GM19025 (cell line): Measurements from ENCODE around the gene PNMA8B.

Source experiments
- ATAC-seq: cut with Tn5 transposase; IDR thresholded peaks from one replicate; pipeline ENCODE4 v1.9.1; 2021; ENCODE audit warnings: mild to moderate bottlenecking, low read depth, moderate library complexity; ENCODE audit not compliant: unreplicated experiment

Gene PNMA8B

GRCh38 chr19:46488551-46488950, 7.1 kb downstream of the PNMA8B start:
- no peak for ATAC-seq

- ATAC-seq: no peak
These were observed 7.7 kb downstream of the PNMA8B start for GRCh38 chr19:46487802-46488445.

GRCh38 chr19:46487178-46487801, 8.4 kb downstream of the PNMA8B start:
- no peak for ATAC-seq

- ATAC-seq: no peak
These were observed 9.3 kb downstream of the PNMA8B start for GRCh38 chr19:46486358-46486757.

DNA sequence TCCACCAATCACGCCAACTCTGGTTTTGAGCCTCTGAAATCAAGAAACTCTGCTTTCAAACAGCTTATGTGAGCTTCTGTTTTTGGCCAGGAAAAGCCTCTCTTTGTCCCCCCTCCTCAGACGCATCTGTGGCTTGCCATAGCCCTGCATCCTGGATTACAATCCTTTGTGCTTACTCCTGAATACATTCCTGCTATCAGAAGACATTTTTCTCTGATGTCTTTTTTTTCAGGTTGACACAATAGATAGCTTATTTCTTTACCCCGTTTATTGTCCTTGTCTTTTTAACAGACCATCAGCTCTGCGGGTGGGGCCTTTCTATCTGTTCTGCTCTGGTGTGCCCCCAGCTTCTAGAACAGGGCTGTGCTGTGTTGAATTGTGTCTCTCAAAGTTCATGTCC, 11.0 kb downstream of the PNMA8B start:
- ATAC-seq: no peak

DNA sequence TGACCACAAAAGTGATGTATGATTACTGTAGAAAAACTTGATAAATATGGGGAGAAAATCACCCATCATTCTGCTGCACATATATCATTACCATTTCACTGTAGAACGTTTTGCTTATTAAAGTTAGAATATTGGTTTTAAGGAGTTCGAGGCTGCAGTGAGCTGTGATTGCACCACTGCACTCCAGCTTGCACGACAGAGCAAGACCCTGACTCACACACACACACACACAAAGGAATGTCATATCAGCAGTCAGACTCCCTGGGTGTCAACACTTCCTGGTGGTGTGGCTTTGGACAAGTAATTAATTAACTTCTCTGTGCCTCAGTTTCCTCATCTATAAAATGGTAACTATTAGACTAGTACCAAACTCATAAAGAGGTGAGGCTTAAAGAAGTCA, 13.0 kb downstream of the PNMA8B start:
- no peak for ATAC-seq

GRCh38 chr19:46481947-46482346, 13.7 kb downstream of the PNMA8B start:
- no peak for ATAC-seq

GRCh38 chr19:46481223-46481848, 14.3 kb downstream of the PNMA8B start:
- no peak for ATAC-seq

GRCh38 chr19:46480415-46480814, 15.3 kb downstream of the PNMA8B start:
- ATAC-seq: no peak

GRCh38 chr19:46478356-46478986, 17.2 kb downstream of the PNMA8B start:
- ATAC-seq: no peak

DNA sequence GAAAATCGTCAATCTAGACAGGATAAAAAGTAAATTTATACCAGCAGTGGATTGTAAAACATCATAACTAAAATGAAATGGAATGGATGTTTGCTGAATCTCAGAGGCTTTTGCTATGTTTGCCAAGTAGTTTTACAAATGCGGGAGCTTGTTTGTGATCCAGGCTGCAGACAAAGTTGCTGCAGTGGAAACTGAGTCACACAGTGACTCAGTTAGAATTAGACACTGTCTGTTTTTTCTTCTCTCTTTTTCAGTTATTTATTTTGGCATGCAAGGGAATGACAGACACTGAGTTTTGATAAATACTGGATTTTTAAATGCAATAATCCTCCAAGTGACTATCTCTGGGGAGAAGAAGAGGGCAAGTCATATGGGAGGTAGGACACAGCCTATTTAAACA, 19.7 kb downstream of the PNMA8B start:
- no peak for ATAC-seq

DNA sequence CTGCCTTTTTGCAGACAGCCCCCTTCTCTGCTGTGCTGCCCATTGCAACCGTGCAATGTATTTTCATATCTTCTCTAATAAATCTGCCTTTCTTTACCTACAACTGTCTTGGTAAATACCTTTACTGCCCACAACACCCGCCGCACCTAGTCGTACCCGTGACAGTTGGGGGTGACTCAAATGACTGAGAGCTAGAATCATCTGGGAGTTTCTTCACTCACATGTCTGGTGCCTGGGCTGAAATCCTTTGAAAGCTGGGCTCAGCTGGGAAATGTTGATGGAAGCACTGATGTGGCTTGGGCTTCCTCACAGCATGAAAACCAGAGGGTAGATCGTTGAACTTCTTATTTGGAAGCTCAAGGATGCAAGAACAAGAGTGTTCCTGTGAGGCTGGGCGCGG, 21.5 kb downstream of the PNMA8B start:
- no peak for ATAC-seq

DNA sequence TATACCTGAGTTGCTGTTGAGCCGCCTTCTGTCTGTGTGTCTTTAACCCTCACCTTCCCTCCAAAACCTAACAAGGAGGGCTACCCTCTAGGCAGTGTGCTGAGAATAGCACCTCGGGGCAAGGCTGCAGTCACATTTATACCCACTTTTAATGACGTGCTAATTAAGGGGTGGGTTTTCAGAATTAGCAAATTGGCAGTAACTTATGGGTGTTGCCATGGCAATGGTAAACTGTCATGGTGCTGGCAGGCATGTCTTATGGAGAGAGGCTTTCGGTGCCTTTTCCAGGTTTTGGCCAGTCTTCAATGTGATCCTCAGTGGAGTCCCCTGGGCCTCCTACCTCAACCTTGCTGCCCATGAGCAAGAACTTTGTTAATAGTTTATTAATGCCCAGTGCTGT, 23.1 kb downstream of the PNMA8B start:
- ATAC-seq: no peak

DNA sequence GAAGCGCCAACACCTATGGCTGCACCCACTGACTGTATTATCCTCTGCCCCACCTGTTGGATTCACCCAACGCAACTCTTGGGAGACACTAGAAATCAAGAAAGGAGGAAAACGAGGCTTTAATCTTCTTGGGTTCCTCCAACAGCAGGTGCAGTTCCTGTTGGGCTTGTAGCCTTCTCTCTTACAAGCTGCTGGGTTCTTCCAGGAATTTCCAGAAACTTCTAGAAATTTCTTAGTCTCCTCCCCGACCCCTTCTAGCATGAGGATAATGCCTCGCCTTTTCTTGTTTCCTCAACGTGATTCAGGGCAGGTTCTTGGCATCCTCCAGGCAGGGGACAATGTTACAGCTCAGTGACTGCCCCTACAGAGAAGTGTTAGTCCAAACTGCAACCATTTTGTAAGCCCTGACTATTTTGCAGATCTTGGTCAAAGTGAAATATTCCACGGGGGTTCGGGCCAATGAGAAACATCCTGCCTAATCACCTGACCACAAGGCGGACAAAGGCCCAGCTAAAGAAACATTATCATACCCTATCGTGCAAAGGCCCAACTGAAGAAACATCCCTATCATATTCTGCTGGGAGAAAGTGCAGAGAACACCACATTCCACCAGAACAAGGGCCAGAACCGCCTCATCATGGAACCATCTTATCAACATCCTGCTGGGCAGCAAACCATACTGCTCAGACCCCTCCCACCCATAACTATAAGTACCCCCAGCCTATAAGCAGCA, 23.7 kb downstream of the PNMA8B start:
- ATAC-seq: no peak

DNA sequence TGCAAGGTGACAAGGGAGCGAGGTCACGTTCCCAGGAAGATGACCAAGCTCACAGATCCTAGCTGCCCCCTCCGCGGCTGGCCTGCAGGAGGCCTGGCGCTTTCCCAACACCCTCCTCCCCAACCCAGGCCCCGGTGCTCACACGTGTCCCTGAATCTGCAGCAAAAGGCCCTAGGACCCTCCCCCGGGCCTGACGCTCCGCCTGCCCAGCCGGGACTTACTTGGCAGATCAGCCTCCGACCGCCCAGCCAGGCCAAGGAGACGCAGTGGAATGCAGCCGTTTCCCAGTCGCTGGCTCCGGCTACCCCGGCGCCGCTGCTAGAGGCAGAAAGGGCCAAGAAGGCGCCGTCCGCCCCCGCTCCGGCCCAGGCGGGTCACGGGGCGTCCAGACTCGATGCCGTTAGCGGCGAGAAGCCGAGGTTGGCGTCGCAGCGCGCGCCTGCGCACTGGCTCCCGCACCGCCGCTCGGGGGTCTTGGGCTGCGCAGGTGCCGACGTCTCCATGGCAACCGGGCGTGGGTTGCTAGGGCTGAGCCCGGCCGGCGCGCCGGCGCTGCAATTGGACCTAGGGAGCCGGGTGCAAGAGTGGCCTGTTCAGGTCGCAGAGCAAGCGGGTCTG, 24.4 kb downstream of the PNMA8B start, which contains the start of gene PNMA8A:
TSS of gene PNMA8A (minus strand) at position 448 of the 618 bp plus-strand sequence. CDS start 528 bp downstream, outside the sequence.
- no peak for ATAC-seq

- ATAC-seq: no peak
These were observed 25.3 kb downstream of the PNMA8B start for GRCh38 chr19:46470376-46470775.

- no peak for ATAC-seq
These were observed 26.0 kb downstream of the PNMA8B start for GRCh38 chr19:46469541-46470185.

DNA sequence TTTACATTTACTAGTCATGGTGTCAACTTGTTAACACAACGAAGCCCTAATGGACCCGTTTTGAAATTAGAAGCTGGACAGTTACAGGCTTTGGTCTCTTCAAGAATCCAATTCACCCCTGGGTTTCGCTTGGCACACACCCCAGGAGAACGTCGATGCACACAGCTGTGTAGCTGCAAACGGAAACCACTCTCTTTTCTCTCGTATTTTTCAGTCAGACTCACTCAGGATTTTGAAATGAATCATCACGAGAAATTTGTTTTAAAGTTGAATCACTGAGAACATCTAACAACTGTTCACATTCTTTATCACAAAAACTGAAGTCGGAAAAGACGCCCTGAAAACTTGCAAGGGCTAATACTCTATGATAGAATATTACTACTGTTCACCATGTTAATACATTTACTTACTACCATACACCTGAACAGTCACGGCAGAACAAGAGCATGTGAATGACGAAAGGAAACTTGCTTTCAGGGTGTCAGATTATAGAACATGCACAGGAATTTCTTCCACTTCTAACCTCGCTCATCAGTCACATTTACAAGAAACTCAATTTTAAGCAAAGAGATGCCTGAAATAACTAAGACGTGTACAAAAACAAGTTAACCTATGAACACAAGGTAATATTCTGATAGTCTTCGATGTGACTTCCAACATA, 29.0 kb downstream of the PNMA8B start:
- no peak for ATAC-seq

- no peak for ATAC-seq
These were observed 32.2 kb downstream of the PNMA8B start for GRCh38 chr19:46463516-46463915.
